GOT3 (cell line): ENCODE data around the gene MYO15A.

Experiments
- DNase-seq: peaks from one replicate; lab custom pipeline; 2025; ENCODE audit warnings: mixed read lengths; lab: John Stamatoyannopoulos, UW

Gene MYO15A

GRCh38 chr17:18102640-18103039 is 5.9 kb upstream of the MYO15A start:
- DNase-seq = no peak

GRCh38 chr17:18105027-18105426 is 3.5 kb upstream of the MYO15A start:
- DNase-seq = no peak

- no peak for DNase-seq
These were observed 3.0 kb upstream of the MYO15A start for GRCh38 chr17:18105595-18105994.

GRCh38 chr17:18106211-18106610 is 2.3 kb upstream of the MYO15A start:
- DNase-seq = no peak

GRCh38 chr17:18107061-18107790 is 1.3 kb upstream of the MYO15A start:
- no peak for DNase-seq

GRCh38 chr17:18107971-18108370 is 585 bp upstream of the MYO15A start:
- no peak for DNase-seq

- DNase-seq = no peak
These were observed 1.5 kb downstream of the MYO15A start for GRCh38 chr17:18109935-18110485.

- no peak for DNase-seq
These were observed 2.1 kb downstream of the MYO15A start for GRCh38 chr17:18110636-18111145.

- DNase-seq = no peak
These were observed 2.9 kb downstream of the MYO15A start for GRCh38 chr17:18111330-18111971.

- no peak for DNase-seq
These were observed 7.0 kb downstream of the MYO15A start for GRCh38 chr17:18115517-18115916.

GRCh38 chr17:18116078-18116477 is 7.5 kb downstream of the MYO15A start:
- no peak for DNase-seq

GRCh38 chr17:18117533-18117932 is 9.0 kb downstream of the MYO15A start:
- DNase-seq = no peak

GRCh38 chr17:18117982-18118975 is 9.7 kb downstream of the MYO15A start:
- no peak for DNase-seq

GRCh38 chr17:18119166-18119745 is 10.7 kb downstream of the MYO15A start:
- no peak for DNase-seq

- DNase-seq = no peak
These were observed 11.4 kb downstream of the MYO15A start for GRCh38 chr17:18119938-18120337.

- no peak for DNase-seq
These were observed 12.0 kb downstream of the MYO15A start for GRCh38 chr17:18120461-18121017.

GRCh38 chr17:18121144-18121910 is 12.8 kb downstream of the MYO15A start:
- no peak for DNase-seq

- no peak for DNase-seq
These were observed 14.6 kb downstream of the MYO15A start for GRCh38 chr17:18122990-18123753.

GRCh38 chr17:18124345-18125126 is 16.0 kb downstream of the MYO15A start:
- no peak for DNase-seq
